ENCODE results near the gene GLB1L.

DNA sequence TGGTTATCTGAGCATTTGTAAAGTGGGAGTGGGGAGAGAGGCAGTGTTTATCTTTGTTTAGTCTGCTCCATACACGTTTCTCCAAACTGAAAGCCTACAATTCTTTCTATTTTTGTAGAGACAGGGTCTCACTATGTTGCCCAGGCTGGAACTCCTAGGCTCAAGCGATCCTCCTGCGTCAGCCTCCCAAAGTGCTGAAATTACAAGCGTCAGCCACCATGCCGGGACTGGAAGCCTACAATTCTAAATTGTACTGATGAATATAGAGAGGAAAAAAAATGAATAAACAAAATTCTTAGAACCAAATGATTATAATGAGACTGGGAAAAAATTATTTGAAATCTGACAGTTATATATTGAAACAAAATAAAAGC is 40.1 kb downstream of the GLB1L start:
- TF ChIP-seq POLR2A (IDR thresholded peaks at IDR 0.05) (no peak), CTCF (IDR thresholded peaks at IDR 0.05) (no peak)

All from lower leg skin (tissue), 3 donors.